ENCODE results near the gene TMCO2.
A peak's percentile ranks its signal among the peaks of the same experiment; 100 is the strongest.
"Not testable (repeated sequence)": the region's sequence is repeated elsewhere in the genome, so short reads cannot be mapped to it uniquely, and the experiment has no call there.

The TMCO2 gene
- 0 to 0.32 (median 0.07) reads per million in 18 experiments for total RNA-seq

DNA sequence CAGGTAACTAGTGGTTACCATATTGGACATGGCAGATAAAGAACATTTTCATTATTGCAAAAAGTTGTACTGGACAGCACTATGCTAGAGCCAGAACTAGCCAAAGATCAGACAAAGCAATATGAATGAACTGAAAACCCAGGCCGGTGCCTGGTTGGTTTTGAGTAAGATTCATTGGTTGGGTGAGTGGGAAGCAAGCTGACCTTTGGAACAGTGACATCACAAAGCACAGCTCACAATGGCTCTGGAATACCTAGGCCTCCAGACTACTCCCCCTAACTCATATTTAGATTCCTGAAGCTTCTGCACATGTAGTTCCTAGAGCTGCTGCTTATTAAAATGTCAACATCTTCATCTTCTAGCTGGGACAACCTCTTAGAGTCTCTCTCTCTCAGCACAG is at the start of gene TMCO2:
TMCO2 (plus strand) TSS at position 283 of the 400 bp plus-strand sequence; CDS start at position 340, 57 bp downstream.
- DNase-seq: no peak

DNA sequence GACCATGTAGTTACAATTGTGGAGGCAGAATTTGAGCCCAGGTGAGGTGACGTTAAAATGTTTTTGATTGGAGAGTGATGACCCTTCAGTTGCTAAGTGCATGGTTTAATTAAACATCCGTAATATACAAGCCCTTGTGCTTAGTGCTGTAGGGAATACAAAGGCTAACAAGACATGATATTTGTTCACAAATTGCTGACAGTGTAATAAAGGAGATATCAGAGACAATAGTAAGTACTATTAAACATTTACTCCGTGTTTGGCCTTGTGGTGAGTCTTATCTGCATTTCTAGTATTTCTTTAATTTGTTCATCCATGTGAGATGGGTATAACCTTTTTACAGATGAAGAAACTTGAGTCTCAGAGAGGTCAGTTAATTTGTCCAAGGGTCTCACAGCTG is 48.6 kb upstream of the TMCO2 start:
- no peak for DNase-seq

DNA sequence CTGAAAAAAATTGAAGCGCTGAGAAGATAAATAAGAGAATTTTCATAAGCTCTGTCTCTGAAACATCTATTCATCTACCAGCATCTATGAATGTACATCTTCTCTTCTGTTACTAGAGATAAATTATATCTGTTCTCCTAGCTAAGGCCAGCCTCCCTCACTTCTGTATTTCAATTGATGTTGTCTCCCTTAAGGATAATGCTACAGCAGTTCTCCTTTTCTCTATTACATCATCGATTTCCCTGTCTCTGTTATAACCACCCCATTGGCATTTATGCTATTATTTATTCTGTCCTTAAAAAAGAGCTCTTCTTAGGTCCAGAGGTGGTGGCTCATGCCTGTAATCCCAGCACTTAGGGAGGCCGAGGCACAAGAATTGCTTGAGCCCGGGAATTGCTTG is 42.9 kb upstream of the TMCO2 start:
- peak; percentile 28 to 55 for DNase-seq

DNA sequence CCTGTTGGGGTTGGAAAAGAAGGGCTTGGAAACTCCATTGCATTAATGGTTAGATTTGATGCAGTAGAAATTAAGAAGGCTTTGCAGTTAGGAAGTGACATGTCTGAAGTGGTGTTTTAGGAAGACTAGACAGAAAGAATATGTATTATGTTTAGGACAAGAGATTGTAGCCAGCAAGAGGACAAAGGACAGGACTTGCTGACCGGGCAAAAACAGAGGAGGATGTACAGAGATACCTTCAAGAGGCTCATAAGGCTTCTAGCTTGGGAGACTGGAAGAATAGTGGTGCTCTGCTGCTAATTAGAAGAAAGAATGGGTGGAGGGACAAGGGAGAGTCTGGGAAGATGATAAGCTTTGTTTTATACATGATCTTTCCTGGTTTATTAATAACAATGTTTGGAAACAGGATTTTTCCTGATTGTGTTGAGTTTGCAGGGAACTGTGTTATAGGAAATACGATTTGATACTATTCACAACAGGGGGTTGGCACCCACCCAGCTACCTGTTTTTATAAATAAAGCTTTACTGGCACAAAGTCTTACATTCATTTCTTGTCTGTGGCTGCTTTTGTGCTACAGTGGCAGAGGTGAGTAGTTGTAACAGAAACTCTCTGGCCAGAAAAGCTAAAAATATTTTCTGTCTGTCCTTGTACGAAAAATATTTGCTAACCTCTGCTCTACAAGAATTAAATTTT is 37.1 kb upstream of the TMCO2 start:
- DNase-seq: no peak

DNA sequence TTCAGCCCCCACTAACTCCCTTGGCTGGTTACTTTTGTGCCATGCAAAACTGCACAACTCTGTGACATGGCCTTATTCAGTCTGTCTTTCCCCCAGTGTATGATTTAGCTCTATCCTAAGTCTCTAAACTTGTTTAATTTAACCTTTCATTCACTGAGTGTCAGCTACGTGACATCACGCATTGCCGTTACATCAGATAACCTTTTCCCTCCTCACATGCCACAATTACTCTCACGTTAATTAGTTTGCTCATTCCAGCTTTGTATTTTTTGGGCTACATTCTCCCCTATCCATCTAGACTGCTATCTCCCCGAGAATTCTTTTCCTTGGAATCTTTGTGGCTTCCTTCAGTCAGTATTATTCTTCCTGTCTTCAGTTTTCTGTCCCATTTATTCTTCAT is 29.4 kb upstream of the TMCO2 start:
- no peak for DNase-seq

DNA sequence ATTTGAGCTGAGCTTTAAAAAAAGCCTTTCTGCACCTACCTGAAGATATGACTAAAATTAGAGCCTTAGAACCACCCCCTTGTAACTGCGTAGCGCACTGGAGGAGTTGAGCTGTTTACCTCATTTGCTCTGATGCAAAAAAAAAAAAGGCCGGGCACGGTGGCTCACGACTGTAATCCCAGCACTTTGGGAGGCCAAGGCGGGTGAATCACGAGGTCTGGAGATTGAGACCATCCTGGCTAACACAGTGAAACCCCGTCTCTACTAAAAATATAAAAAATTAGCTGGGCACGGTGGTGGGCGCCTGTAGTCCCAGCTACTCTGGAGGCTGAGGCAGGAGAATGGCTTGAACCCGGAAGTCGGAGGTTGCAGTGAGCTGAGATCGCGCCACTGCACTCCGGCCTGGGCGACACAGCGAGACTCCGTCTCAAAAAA is 26.2 kb upstream of the TMCO2 start:
- not testable (repeated sequence) for DNase-seq

DNA sequence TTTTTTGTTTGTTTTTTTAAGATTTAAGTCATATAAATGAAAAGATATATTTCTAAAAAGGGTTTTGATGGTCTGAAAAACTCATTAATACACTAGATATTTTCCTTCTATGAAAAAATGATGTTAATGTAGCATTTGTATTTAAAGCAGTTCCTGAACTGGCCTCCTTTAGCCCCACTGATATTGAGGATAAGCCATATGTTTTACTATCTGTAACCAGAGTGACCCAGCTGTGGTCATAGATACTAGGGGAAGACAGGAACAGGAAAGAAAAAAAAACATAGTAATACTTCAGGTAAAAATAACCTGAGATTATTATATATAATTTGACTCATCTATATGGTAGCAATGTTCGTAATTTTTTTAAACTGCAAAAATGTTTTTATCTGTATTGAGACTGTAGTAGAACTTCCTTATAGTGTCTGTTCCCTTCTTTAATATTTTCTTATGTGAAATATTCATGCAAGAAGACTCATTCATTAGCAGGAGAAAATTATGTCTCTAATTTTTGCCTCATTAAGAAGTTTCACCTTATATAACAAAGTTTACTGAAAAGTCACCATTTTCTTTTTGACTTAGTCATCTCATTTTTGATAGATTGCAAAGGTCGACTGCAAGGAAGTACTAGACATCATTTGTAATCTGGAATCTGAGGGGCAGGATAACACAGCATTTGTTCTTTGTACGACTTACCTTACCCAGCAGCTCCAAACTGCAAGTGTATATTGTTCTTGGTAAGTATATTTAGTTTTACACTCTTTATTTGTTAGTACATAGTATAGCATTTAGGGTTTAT is 25.6 kb upstream of the TMCO2 start:
- DNase-seq: no peak

DNA sequence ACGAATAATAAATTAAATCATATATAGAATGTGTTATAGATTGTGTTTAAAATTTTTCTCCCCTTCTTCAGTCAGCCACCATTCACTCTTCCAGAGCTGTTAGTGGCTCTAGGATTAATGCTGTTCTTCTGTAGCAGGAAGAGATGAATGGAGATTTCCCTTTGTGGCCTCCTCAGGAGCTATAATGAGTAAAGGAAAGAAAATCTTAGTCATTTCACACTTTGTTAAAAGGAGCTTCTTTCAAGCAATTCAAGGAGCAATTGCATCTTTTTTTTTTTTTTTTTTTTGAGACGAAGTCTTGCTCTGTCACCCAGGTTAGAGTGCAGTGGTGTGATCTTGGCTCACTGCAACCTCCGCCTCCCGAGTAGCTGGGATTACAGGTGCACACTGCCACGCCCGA is 23.7 kb upstream of the TMCO2 start:
- no peak for DNase-seq

DNA sequence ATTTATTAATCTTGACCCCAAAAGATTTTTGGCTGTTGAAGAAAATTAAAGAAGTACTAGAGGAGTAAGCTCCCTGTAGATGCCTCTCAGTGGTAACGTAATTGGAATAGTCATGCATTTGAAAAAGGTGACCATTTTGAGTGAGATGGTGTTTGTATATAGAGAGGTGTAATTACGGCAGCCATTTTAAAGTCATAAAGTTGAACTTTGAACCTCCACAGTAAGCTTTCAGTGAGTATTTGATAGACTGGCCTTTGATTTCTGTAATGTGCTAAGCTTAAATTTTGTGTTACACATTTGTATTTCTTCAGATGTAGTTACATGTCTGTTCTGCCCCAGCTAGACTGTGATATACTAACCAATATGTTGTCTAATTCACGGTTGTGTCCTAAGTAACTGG is 21.5 kb upstream of the TMCO2 start:
- no peak for DNase-seq

DNA sequence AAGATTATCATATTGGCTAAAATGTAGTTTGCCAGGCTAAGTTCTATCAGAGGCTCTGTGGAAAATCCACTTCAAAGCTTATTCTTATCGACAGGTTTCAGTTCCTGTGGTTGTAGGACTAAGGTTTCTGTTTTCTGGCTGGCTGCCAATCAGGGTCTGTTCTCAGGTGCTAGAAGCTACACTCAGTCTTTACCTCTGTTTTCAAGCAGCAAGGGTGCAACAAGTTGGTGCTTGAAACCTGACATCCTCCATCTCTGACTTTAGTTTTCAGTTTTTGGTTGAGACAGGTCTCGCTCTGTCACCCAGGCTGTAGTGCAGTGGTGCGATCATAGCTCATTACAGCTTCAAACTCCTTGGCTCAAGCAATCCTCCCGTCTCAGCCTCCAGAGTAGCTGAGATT is 15.3 kb upstream of the TMCO2 start:
- no peak for DNase-seq

DNA sequence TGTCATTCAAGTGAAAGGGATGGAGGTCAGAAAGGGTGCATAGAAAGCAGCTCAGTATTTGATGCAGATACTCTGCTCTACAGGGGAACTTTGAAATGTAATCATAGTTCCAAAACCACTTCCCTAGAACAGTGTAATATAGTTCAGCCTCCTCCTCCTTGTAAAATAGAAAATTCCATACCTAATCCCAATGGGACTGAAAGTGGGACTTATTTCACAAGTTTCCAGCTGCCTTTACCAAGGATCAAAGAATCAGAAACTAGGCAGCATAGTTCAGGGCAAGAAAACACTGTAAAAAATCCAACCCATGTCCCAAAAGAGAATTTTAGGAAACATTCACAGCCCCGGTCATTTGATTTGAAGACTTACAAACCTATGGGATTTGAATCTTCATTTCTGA is 8.1 kb upstream of the TMCO2 start:
- DNase-seq: no peak

DNA sequence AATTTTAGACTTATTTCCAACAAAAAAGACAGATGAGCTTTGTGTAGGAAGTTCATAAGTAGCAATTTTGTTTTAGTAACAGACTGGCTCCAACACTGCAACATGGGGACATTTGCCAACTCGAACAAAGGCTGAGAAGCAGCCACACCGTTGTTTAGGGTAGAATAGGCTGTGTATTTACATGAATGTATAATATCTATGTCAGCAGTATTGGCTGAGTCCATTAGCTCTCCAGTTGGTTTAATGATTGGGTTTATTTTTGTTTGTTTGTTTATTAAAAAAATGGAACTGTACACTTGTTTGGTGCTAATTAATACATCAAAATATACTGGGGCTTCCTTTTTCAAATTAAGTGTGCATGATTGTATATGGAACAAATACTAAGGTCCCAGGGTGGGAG is 7.3 kb upstream of the TMCO2 start:
- DNase-seq: no peak

DNA sequence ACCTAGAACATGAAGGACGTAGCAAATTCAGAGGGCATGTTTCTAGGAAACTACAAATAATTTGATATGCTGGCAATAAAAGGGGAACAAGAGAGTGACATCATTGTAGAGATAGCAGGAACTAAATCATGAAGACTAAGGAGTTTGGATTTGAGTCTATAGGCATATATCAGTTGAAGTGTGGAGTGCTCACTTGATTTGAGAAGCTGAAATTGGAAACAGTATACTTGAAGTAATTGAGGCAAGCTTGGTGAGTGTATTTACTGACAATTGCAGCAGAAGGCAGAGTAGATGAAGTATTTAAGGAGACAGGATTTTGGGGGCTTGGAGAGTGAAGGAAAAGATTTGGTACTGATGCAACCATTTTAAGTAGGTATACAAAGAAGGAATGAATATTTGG is 6.4 kb upstream of the TMCO2 start:
- DNase-seq: peak; percentile 13 to 53

DNA sequence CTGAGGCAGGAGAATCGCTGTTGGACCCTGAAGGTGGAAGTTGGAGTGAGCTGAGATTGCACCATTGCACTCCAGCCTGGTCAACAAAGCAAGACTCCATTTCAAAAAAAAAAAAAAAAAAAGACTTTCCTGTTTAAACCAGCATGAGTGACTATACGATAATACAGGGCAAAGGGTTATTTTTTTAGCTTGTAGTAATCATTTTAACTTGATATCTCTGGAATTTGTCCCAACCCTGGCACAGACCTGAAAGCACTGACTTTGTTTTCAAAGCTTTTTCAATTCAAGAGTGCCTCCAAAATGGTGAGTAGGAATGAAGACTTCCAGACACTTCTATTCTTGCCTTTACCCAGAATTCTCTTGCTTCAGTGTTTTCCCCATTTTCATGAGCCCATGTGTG is 4.4 kb upstream of the TMCO2 start:
- DNase-seq: peak; percentile 23 to 31

DNA sequence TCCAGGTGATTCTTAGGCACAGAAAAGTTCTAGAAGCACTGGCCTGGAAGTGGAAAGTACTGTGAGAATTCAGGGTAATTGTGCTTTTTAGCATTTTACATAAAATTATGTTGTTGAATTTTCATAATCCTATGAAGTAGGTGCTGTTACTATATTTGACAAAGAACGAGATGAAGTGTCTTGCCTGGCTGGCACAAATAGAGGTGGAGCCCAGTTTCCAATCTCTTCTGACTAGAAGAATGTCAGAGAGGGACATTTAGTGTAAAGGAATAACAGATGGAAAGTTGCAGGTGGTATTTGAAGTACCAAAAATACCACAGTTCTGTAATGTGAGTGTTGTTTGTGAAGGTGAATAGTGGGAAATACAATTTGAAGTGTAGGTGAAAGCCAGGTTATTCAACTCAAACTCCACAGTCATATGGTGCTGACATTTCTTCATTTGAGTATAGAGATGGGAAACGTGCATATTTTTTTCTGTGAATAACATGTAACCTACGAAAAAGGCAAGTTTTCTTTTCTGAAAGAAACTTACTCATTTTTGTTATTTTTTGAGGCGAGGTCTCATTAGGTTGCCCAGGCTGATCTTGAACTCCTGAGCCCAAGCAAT is 3.5 kb upstream of the TMCO2 start:
- DNase-seq: no peak

DNA sequence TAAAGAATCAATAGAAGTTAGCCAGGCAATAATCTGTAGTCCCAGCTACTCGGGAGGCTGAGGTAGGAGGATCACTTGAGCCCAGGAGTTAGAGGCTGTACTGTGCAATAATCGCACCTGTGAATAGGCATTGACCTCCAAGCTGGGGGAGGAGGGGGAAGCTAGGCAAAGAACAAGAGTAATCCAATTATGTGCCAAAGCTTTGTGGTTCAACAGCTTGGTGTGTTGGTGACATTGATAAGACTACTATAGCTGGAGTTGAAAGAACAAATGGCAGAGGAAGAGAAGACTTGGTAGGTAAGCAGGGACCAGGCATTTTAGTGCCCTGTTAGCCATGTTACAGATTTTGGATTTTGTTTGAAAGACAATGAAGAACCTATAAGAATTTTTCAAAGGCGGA is 2.1 kb upstream of the TMCO2 start:
- DNase-seq: no peak

DNA sequence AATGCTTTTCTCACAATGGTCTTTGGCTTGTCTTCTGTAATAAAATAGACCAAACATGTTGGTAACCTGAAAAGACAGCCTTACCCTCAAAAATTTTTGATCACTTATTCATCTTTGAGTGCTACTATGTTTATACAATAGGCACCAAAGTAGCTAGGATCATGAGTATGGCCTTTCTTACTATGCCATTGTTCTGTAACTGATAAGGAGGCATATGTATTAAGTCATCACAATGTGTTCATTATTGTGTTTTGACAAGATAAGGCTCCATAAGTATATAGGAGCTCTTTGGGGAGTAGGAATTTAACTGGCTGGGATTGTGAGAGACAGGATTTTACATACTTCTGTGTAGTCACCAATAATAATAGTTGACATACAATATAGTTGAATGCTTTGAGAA is 675 bp downstream of the TMCO2 start:
- DNase-seq: no peak

DNA sequence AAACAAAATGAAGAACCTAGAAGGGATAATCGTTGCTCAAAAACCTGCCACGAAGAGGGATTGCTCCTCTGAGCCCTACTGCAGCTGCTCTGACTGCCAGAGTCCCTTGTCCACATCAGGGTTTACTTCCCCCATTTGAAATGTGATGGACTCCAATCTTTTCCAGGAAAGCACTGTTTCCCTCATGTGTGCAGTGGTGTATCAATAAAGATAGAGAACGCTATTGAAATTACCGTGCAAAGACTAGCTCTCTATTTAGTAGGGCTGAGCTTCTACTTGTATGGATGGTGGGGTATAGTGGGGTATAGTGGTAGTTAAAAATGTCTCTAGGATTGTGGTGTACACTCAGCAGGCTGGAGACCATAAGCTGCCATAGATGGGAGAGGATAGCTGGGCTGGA is 3.7 kb downstream of the TMCO2 start:
- no peak for DNase-seq

DNA sequence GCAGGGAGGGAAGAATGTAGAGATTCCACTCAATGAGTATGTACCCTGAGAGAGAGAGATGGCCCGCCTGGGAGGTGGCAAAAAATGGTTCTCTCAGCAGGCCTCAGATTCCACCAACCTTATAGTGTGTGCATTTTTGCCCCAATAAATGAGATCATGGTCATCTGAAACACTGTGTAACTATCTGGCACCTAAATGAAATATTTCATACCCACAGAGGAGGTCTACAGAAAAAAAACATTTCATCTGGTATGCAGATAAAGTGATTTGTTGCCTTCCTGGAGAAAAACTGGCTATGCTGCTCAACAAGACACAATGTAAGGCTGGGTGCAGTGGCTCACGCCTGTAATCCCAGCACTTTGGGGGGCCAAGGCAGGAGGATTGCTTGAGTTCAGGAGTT is 4.9 kb downstream of the TMCO2 start:
- DNase-seq: no peak

DNA sequence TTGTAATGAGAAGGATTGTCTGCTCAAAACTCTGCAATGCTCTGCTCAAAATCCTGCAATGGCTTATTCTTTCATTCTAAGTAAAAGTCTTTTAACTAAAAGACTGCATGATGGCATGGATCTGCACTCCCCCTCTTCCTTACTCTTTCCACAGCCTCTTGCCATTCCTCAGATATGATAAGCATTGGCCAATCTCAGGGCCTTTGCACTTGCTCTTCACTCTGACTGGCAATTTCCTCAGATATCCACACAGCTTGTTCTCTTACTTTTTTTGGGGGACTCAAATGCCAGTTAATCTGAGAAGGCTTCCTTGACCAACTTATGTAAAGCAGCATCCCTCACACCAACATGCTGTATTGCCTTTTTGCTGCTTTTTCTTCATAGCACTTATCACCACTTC is 7.5 kb downstream of the TMCO2 start:
- DNase-seq: no peak

DNA sequence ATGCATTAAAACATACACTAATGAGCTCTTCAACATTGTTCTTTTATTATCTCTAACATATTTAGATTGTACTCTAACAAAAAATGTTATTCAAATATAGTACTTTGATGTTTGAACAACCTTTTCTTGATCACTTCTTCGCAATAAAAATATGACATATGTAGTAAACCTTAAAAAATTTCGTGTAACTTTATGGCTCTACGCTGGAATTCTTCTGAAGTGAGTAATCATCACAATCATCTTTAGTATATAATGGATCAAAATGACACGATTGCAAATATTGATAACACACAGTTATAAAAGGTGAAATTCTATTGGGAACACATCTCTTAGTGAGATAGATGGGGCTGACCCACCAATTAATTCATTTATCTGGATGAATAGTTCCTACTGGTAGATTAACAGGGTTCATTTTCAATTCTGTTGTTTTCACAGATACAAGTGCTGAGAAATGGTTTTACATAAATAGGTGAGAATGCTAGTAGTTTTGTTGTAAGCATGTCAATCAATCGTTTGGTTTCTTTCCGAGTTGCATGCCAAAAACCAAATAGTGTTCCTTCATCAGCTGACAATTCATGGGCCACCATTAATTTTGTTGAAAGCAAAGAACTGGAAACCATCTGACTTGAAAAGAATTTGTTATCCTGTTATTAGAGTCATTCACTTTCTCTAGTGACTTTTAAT is 8.8 kb downstream of the TMCO2 start:
- no peak for DNase-seq

DNA sequence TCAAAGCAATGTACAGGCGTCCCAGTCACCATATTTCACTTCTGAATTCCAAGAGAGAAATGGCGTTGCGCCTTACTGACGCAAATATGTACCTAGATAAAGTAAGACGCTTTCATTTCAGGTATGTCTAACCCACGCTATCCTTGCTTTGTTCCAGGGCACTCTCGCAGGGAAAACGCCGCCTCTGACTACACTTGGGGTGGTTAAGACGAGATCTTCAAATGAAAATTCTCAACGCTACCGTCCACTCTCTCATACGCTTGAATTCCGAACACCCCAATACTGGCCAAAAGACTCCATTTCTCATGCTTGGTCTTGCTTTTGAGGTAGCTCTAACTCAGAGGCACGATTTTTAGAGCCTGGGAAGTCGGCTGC is 9.6 kb downstream of the TMCO2 start:
- peak in 1 of 2 donors; percentile 49 for DNase-seq
